22Rv1 (cell line): ENCODE data around the gene SRP54.
"Not testable (repeated sequence)": the region's sequence is repeated elsewhere in the genome, so short reads cannot be mapped to it uniquely, and the experiment has no call there.

Source experiments
- ZFX ChIP-seq: fragments of 450-650 bp; IDR thresholded peaks from 2 replicates; pipeline ENCODE4 v1.6.1; 2017; ENCODE audit warnings: antibody characterized with exemption, borderline replicate concordance
- TF ChIP-seq, protein P1 (sequence below): fragments of 450-650 bp; IDR thresholded peaks from 2 replicates; pipeline ENCODE4 v1.5.1; 2017; ENCODE audit warnings: mild to moderate bottlenecking

DNA sequence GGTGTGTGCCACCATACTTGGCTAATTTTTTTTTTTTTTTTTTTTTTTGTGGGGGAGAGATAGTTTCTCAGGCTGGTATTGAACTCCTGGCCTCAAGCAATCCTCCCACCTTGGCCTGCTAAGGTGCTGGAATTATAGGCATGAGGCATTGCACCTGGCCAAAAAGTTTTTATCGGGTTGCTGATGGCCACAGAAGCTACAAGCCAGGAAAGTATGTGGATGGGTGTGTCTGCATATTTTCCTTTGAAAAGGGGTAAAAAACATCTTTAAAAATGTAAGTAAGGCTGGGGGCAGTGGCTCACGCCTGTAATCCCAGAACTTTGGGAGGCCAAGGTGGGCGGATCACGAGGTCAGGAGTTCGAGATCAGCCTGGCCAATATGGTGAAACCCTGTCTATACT lies 20.7 kb upstream of the SRP54 start:
- TF ChIP-seq, protein P1, sequence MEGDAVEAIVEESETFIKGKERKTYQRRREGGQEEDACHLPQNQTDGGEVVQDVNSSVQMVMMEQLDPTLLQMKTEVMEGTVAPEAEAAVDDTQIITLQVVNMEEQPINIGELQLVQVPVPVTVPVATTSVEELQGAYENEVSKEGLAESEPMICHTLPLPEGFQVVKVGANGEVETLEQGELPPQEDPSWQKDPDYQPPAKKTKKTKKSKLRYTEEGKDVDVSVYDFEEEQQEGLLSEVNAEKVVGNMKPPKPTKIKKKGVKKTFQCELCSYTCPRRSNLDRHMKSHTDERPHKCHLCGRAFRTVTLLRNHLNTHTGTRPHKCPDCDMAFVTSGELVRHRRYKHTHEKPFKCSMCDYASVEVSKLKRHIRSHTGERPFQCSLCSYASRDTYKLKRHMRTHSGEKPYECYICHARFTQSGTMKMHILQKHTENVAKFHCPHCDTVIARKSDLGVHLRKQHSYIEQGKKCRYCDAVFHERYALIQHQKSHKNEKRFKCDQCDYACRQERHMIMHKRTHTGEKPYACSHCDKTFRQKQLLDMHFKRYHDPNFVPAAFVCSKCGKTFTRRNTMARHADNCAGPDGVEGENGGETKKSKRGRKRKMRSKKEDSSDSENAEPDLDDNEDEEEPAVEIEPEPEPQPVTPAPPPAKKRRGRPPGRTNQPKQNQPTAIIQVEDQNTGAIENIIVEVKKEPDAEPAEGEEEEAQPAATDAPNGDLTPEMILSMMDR = not testable (repeated sequence)
- not testable (repeated sequence) for TF ChIP-seq ZFX
